HepG2 (cell line): ENCODE measurements around the gene NPPC. TPM values are rescaled to one million over a fixed set of nuclear protein-coding genes. Genes with fewer than 3 reads are reported as not detected.

Experiments
- ATAC-seq: fragments of 200-7000 bp; cut with Tn5 transposase; 3 replicates; pipeline ENCODE4 v1.9.1; 2020; ENCODE audit warnings: mild to moderate bottlenecking, moderate library complexity
- BruUV-seq: library from RNA; stranded (reverse); fragments of 400-500 nt; replicated peaks from 2 replicates; lab custom pipeline; 2021; lab: Mats Ljungman, UMichigan
- CTCF ChIA-PET: fragments of 300-600 bp; formaldehyde crosslinking; extraction: SDS; loops from one replicate; lab custom pipeline; 2021; ENCODE audit warnings: low total read pairs, inconsistent platforms, low intra/inter-chr PET ratio; lab: Yijun Ruan, JAX
- POLR2A ChIA-PET: fragments of 350-600 bp; sonication (Branson Sonifier 250); formaldehyde crosslinking; loops from one replicate; lab custom pipeline; 2020; ENCODE audit warnings: antibody characterized with exemption, inconsistent platforms; lab: Yijun Ruan, JAX
- DNase-seq: peaks from one replicate; pipeline ENCODE4 v3.0.0-alpha.2; 2015; ENCODE audit warnings: low spot score
- FAIRE-seq: peaks from 3 replicates; lab custom pipeline; 2011; peaks lifted over from hg19 to GRCh38; lab: Jason Lieb, UNC
- H2AFZ ChIP-seq: one replicate; pipeline ENCODE4 v1.6.1; 2011; ENCODE audit warnings: low read length, inconsistent platforms
- H3K27ac ChIP-seq: fragments of 300-600 bp; 3 replicates; pipeline ENCODE4 v1.8.0; 2011; ENCODE audit warnings: mixed run types, mild to moderate bottlenecking, mixed read lengths, low read length, inconsistent platforms; ENCODE audit not compliant: insufficient read depth; ENCODE audit errors: extremely low read length
- H3K27me3 ChIP-seq, 2 experiments: fragments of 200-600 bp in 1 of 2; 2 replicates in 1 of 2; 3 replicates in 1 of 2; pipeline versions ENCODE4 v1.6.0 to v1.8.0; 2011; ENCODE audit warnings: low read length in 2 of 2, mild to moderate bottlenecking in 2 of 2, moderate library complexity in 2 of 2, inconsistent platforms in 1 of 2; ENCODE audit not compliant: insufficient read depth in 2 of 2, control insufficient read depth in 1 of 2
- H3K36me3 ChIP-seq, 2 experiments: fragments of 200-600 bp in 1 of 2; replicated peaks in 1 of 2; 2 replicates in 1 of 2; 3 replicates in 1 of 2; pipeline versions ENCODE4 v1.5.1 to v1.8.0; 2011; ENCODE audit warnings: low read length in 2 of 2, inconsistent platforms in 1 of 2; ENCODE audit not compliant: insufficient read depth in 2 of 2, control insufficient read depth in 1 of 2
- H3K4me1 ChIP-seq: 2 replicates; pipeline ENCODE4 v1.5.1; 2012; ENCODE audit warnings: low read length, inconsistent platforms; ENCODE audit not compliant: insufficient read depth
- H3K4me2 ChIP-seq: 2 replicates; pipeline ENCODE4 v1.6.0; 2011; ENCODE audit warnings: low read depth, low read length, inconsistent platforms
- H3K4me3 ChIP-seq, 3 experiments: fragments of 200-600 bp in 1 of 3; sonication (generic), shearing (Covaris generic) in 1 of 3; replicated peaks in 1 of 3; 2 replicates each; pipeline ENCODE4 v1.5.1; 2011 to 2016; ENCODE audit warnings: low read length in 3 of 3, inconsistent platforms in 2 of 3, low read depth in 2 of 3, mild to moderate bottlenecking in 2 of 3, control low read depth in 1 of 3, mixed read lengths in 1 of 3; ENCODE audit not compliant: insufficient read depth in 1 of 3
- H3K79me2 ChIP-seq: one replicate; pipeline ENCODE4 v1.6.1; 2011; ENCODE audit warnings: low read length, inconsistent platforms; ENCODE audit not compliant: insufficient read depth
- H3K9ac ChIP-seq: 2 replicates; pipeline ENCODE4 v1.6.0; 2011; ENCODE audit warnings: mild to moderate bottlenecking, low read depth, low read length, inconsistent platforms; ENCODE audit not compliant: insufficient read depth
- H3K9me3 ChIP-seq: 2 replicates; pipeline ENCODE4 v1.5.1; 2012; ENCODE audit warnings: mild to moderate bottlenecking, low read length
- H4K20me1 ChIP-seq: 2 replicates; pipeline ENCODE4 v1.6.0; 2011; ENCODE audit warnings: inconsistent platforms, mild to moderate bottlenecking, low read length, moderate library complexity; ENCODE audit not compliant: insufficient read depth
- CEBPG ChIP-seq: IDR thresholded peaks from 2 replicates; pipeline ENCODE4 v1.6.1; 2016
- E2F1 ChIP-seq: sonication (generic); formaldehyde crosslinking; IDR thresholded peaks from 2 replicates; pipeline ENCODE4 v1.5.0; 2020; ENCODE audit warnings: missing genetic modification reagents
- EHMT2 ChIP-seq: fragments of 200-600 bp; sonication (generic); IDR thresholded peaks from 2 replicates; pipeline ENCODE4 v1.7.0; 2017; ENCODE audit warnings: antibody characterized with exemption, low read depth, low read length, borderline replicate concordance
- ETS1 ChIP-seq: sonication (generic); formaldehyde crosslinking; IDR thresholded peaks from 2 replicates; pipeline ENCODE4 v1.4.0; 2020; ENCODE audit warnings: missing genetic modification reagents
- GLI4 ChIP-seq: sonication (generic); formaldehyde crosslinking; IDR thresholded peaks from 2 replicates; pipeline ENCODE4 v1.5.1; 2020; ENCODE audit warnings: missing genetic modification reagents, mild to moderate bottlenecking, moderate library complexity, borderline replicate concordance
- ONECUT2 ChIP-seq: sonication (generic); formaldehyde crosslinking; IDR thresholded peaks from 2 replicates; pipeline ENCODE4 v1.4.0; 2020; ENCODE audit warnings: missing genetic modification reagents
- ZBED4 ChIP-seq: sonication (generic); formaldehyde crosslinking; IDR thresholded peaks from 2 replicates; pipeline ENCODE4 v1.4.0; 2020; ENCODE audit warnings: missing genetic modification reagents, borderline replicate concordance
- ZBTB2 ChIP-seq: sonication (generic); formaldehyde crosslinking; IDR thresholded peaks from 2 replicates; pipeline ENCODE4 v1.8.0; 2022; ENCODE audit warnings: low read depth, missing genetic modification reagents
- ZNF235 ChIP-seq: sonication (generic); formaldehyde crosslinking; IDR thresholded peaks from 2 replicates; pipeline ENCODE4 v1.8.1; 2023; ENCODE audit warnings: mild to moderate bottlenecking, missing genetic modification reagents, borderline replicate concordance
- ZNF354B ChIP-seq: sonication (generic); formaldehyde crosslinking; IDR thresholded peaks from 2 replicates; pipeline ENCODE4 v1.8.0; 2022; ENCODE audit warnings: mild to moderate bottlenecking, missing genetic modification reagents
- ZNF512 ChIP-seq: sonication (generic); formaldehyde crosslinking; IDR thresholded peaks from 2 replicates; pipeline ENCODE4 v1.4.0; 2020; ENCODE audit warnings: mild to moderate bottlenecking, missing genetic modification reagents
- ZNF598 ChIP-seq: sonication (generic); formaldehyde crosslinking; IDR thresholded peaks from 2 replicates; pipeline ENCODE4 v1.5.1; 2020; ENCODE audit warnings: mild to moderate bottlenecking, missing genetic modification reagents, borderline replicate concordance
- WGBS: methylation state at CpG from one replicate; pipeline ENCODE4 v1.1.6; 2017; ENCODE audit warnings: low lambda C conversion rate; 5-methylcytosine and 5-hydroxymethylcytosine counted together
- in situ Hi-C: cut with HindIII; loops from 2 replicates; pipeline ENCODE4 v1.10.0; 2017; ENCODE audit warnings: low pct_unique_long_range_greater_than_20kb; ENCODE audit not compliant: extremely low pct_ligation_motif_present
- intact Hi-C: fragments of 100-400 bp; cut with micrococcal nuclease; formaldehyde crosslinking; loops from one replicate; pipeline ENCODE4 v1.10.0; 2022; ENCODE audit not compliant: unreplicated experiment
- polyA plus RNA-seq, 8 experiments: library from polyadenylated mRNA; depleted of rRNA in 3 of 8; stranded (reverse) in 7 of 8; unstranded in 1 of 8; fragments of >200 nt; fragmentation: Illumina TruSeq in 4 of 8; extraction: Trizol in 4 of 8; gene quantifications; 2 replicates each; pipeline versions ENCODE4 v1.2.1 to v1.2.3, GENCODE V29; 2011 to 2016; ENCODE audit warnings: low read depth in 4 of 8, missing spikeins in 1 of 8, mixed read lengths in 1 of 8; ENCODE audit not compliant: insufficient read depth in 1 of 8
- total RNA-seq, 5 experiments: library from RNA; depleted of rRNA; stranded (reverse); fragments of >200 nt; fragmentation: Illumina TruSeq; extraction: Trizol; gene quantifications; 2 replicates each; pipeline ENCODE4 v1.2.3, GENCODE V29; 2016; ENCODE audit warnings: low read depth in 1 of 5

NPPC gene
- total and polyA plus RNA-seq, 2 of the 13 experiments (the other 11 are each of a cell fraction or from before 2014, with no cell fraction given), result 0.11 TPM; not detected in 1

- H3K9me3 ChIP-seq, result no peaks in the 10 kb centered on the region
- TF ChIP-seq E2F1 (no peak), ETS1 (CRISPR knock-in tag) (no peak), ZBTB2 (no peak), ZBED4 (no peak), EHMT2 (no peak), ZNF354B (CRISPR knock-in tag) (no peak), CEBPG (CRISPR knock-in tag) (no peak), ZNF598 (CRISPR knock-in tag) (no peak), GLI4 (CRISPR knock-in tag) (no peak), ONECUT2 (CRISPR knock-in tag) (no peak), ZNF512 (CRISPR knock-in tag) (no peak), ZNF235 (CRISPR knock-in tag) (no peak)
- no TSS peak for BruUV-seq
- H3K4me2 ChIP-seq, result no peak overlapping the region
- no peaks in the 10 kb centered on the region for H4K20me1 ChIP-seq
- H2AFZ ChIP-seq, result no peak overlapping the region
- no peak overlapping the region for H3K27ac ChIP-seq
- ChIA-PET CTCF (no interaction called here), POLR2A (no interaction called here)
- intact Hi-C loops, result no loop called here
- H3K4me1 ChIP-seq, result peaks cover 27% of the 10 kb centered on the region
- ATAC-seq, result no peak
- no peak for DNase-seq
- in situ Hi-C loops, result no loop called here
- 52% methylated on average over 4 of the region's 4 CpGs for WGBS
- H3K4me3 ChIP-seq, result no peak overlapping the region
- no peak for FAIRE-seq
- no peaks in the 10 kb centered on the region for H3K36me3 ChIP-seq
- H3K9ac ChIP-seq, result no peak overlapping the region
- H3K79me2 ChIP-seq, result no peaks in the 10 kb centered on the region
- peaks cover 0 to 37% of the 10 kb centered on the region in 2 experiments; a peak in 4 of 5 replicates for H3K27me3 ChIP-seq
These were observed 10.3 kb upstream of the NPPC start for GRCh38 chr2:231936491-231936890.
